GM23338 (cell line): Measurements from ENCODE around the gene MDM2. TPM values are rescaled to one million over a fixed set of nuclear protein-coding genes. Genes with fewer than 3 reads are reported as not detected.

Source experiments
- ATAC-seq: fragments of 200-7000 bp; cut with Tn5 transposase; 3 replicates; pipeline ENCODE4 v1.9.1; 2020
- DNase-seq: peaks from one replicate; pipeline ENCODE4 v3.0.0-alpha.2; 2015; ENCODE audit warnings: low spot score
- H2AFZ ChIP-seq: fragments of 200-600 bp; sonication (generic); 2 replicates; pipeline ENCODE4 v1.8.0; 2016; ENCODE audit warnings: antibody characterized with exemption, mild to moderate bottlenecking, moderate library complexity
- H3F3A ChIP-seq: fragments of 200-600 bp; sonication (generic); replicated peaks from 2 replicates; pipeline ENCODE4 v1.8.0; 2017; ENCODE audit warnings: antibody characterized with exemption, mixed run types, low read depth
- H3K27ac ChIP-seq: fragments of 200-600 bp; sonication (generic); 2 replicates; pipeline ENCODE4 v1.6.1; 2016; ENCODE audit warnings: low read depth
- H3K27me3 ChIP-seq: fragments of 200-600 bp; sonication (generic); 2 replicates; pipeline ENCODE4 v1.8.0; 2016; ENCODE audit warnings: mild to moderate bottlenecking, mixed run types, moderate library complexity; ENCODE audit not compliant: insufficient read depth
- H3K36me3 ChIP-seq: fragments of 200-600 bp; sonication (generic); 2 replicates; pipeline ENCODE4 v1.8.0; 2016; ENCODE audit warnings: mild to moderate bottlenecking; ENCODE audit not compliant: insufficient read depth
- H3K4me1 ChIP-seq: fragments of 200-600 bp; sonication (generic); 2 replicates; pipeline ENCODE4 v1.8.0; 2016; ENCODE audit warnings: mild to moderate bottlenecking, moderate library complexity; ENCODE audit not compliant: insufficient read depth
- H3K4me2 ChIP-seq: fragments of 200-600 bp; sonication (generic); 2 replicates; pipeline ENCODE4 v1.7.1; 2017; ENCODE audit warnings: mixed run types
- H3K4me3 ChIP-seq: fragments of 200-600 bp; sonication (generic); 2 replicates; pipeline ENCODE4 v1.6.1; 2016; ENCODE audit warnings: mixed run types
- H3K79me2 ChIP-seq: fragments of 200-600 bp; sonication (generic); replicated peaks from 2 replicates; pipeline ENCODE4 v1.8.0; 2017; ENCODE audit warnings: mild to moderate bottlenecking; ENCODE audit not compliant: insufficient read depth
- H3K9me2 ChIP-seq: fragments of 200-600 bp; sonication (generic); 2 replicates; pipeline ENCODE4 v1.8.0; 2017; ENCODE audit not compliant: insufficient read depth
- H4K20me1 ChIP-seq: fragments of 200-600 bp; sonication (generic); replicated peaks from 2 replicates; pipeline ENCODE4 v1.8.0; 2017; ENCODE audit warnings: mild to moderate bottlenecking; ENCODE audit not compliant: insufficient read depth
- H3K27ac Mint-ChIP-seq: 2 replicates; pipeline ENCODE4 v1.8.0; 2020; ENCODE audit warnings: inconsistent platforms, mild to moderate bottlenecking, moderate library complexity, mixed read lengths
- H3K27me3 Mint-ChIP-seq: 3 replicates; pipeline ENCODE4 v1.8.0; 2022; ENCODE audit warnings: low read depth, mild to moderate bottlenecking, moderate library complexity, mixed read lengths, inconsistent platforms; ENCODE audit not compliant: insufficient read depth, poor library complexity
- H3K36me3 Mint-ChIP-seq: 3 replicates; pipeline ENCODE4 v1.8.0; 2021; ENCODE audit warnings: low read depth, mild to moderate bottlenecking, inconsistent platforms, moderate library complexity, mixed read lengths
- H3K4me1 Mint-ChIP-seq: 3 replicates; pipeline ENCODE4 v1.8.0; 2020; ENCODE audit warnings: mild to moderate bottlenecking, inconsistent platforms, mixed read lengths
- H3K4me3 Mint-ChIP-seq: 3 replicates; pipeline ENCODE4 v1.8.0; 2021; ENCODE audit warnings: moderate library complexity, mild to moderate bottlenecking, inconsistent platforms, mixed read lengths
- H3K9me3 Mint-ChIP-seq: 3 replicates; pipeline ENCODE4 v1.8.0; 2020; ENCODE audit warnings: moderate library complexity, mild to moderate bottlenecking, inconsistent platforms, mixed read lengths
- CREB1 ChIP-seq: fragments of 250-450 bp; sonication (Bioruptor Pico); IDR thresholded peaks from 2 replicates; pipeline ENCODE4 v1.5.0; 2020; ENCODE audit warnings: low read depth, mild to moderate bottlenecking, moderate library complexity
- EZH2 ChIP-seq: fragments of 200-600 bp; sonication (generic); IDR thresholded peaks from one replicate; pipeline ENCODE4 v1.8.0; 2017; ENCODE audit warnings: antibody characterized with exemption, mild to moderate bottlenecking, low read depth; ENCODE audit not compliant: unreplicated experiment
- EZH2phosphoT487 ChIP-seq: fragments of 200-600 bp; sonication (generic); IDR thresholded peaks from one replicate; pipeline ENCODE4 v1.8.1; 2018; ENCODE audit warnings: antibody characterized with exemption; ENCODE audit not compliant: unreplicated experiment
- JUNB ChIP-seq: IDR thresholded peaks from one replicate; pipeline ENCODE4 v1.6.1; 2016; ENCODE audit warnings: antibody characterized with exemption; ENCODE audit not compliant: unreplicated experiment
- POLR2AphosphoS5 ChIP-seq: IDR thresholded peaks from 2 replicates; pipeline ENCODE4 v1.6.1; 2016; ENCODE audit warnings: antibody characterized with exemption, low read depth
- STAT1 ChIP-seq: IDR thresholded peaks from one replicate; pipeline ENCODE4 v1.6.1; 2016; ENCODE audit warnings: antibody characterized with exemption; ENCODE audit not compliant: unreplicated experiment
- ZNF114 ChIP-seq: fragments of 250-450 bp; sonication (Bioruptor Pico); IDR thresholded peaks from 2 replicates; pipeline ENCODE4 v1.5.0; 2020; ENCODE audit warnings: mild to moderate bottlenecking, moderate library complexity
- ZNF331 ChIP-seq: fragments of 250-450 bp; sonication (Bioruptor Pico); IDR thresholded peaks from 2 replicates; pipeline ENCODE4 v1.5.0; 2020; ENCODE audit warnings: low read depth, mild to moderate bottlenecking, moderate library complexity
- polyA plus RNA-seq: library from polyadenylated mRNA; unstranded; fragments of >200 nt; fragmentation: Nextera tagmentation; extraction: Ambion mirVana; gene quantifications from 2 replicates; pipeline ENCODE4 v1.2.1, GENCODE V29; 2016
- total RNA-seq: library from RNA; depleted of rRNA; stranded (reverse); fragments of >200 nt; shearing (Covaris generic); gene quantifications from 2 replicates; pipeline ENCODE4 v1.2.3, GENCODE V29; 2014
- TF ChIP-seq, protein P1 (sequence below): IDR thresholded peaks from one replicate; pipeline ENCODE4 v1.6.1; 2018; ENCODE audit warnings: antibody characterized with exemption; ENCODE audit not compliant: unreplicated experiment
- TF ChIP-seq, protein P2 (sequence below), 2 experiments: fragments of 200-600 bp in 1 of 2; sonication (generic) in 1 of 2; conservative IDR thresholded peaks; 2 replicates each; pipeline versions ENCODE4 v1.5.1 to v1.6.1; 2016 to 2017; ENCODE audit warnings: antibody characterized with exemption in 2 of 2, low read depth in 2 of 2, mild to moderate bottlenecking in 2 of 2, moderate library complexity in 1 of 2
- TF ChIP-seq, protein P3 (sequence below): IDR thresholded peaks from 2 replicates; pipeline ENCODE4 v1.6.1; 2016; ENCODE audit warnings: antibody characterized with exemption

Gene MDM2
- total and polyA plus RNA-seq, 2 experiments from 2014 or later, result 105 to 136 TPM

DNA sequence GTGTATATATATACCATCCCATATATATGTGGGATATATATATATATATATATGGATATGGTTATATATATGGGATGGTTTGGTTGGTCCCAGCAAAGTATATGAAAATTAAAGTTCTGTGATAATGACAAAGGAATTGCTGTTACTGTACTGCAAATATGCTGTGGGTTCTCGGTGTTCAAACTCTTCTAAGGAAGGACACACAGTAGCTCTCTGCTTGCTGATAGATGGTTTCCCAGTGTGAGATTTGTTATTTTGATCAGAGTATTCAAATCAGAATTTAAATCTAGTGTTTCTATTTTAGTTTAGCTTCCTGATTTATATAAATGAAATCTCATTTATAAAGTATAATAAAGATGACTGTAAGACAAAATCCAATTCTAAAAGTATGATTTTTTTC, 42.3 kb upstream of the MDM2 start:
- Histone ChIP-seq H4K20me1 (no peaks in the 10 kb centered on the region), H3K36me3 (peaks cover 7% of the 10 kb centered on the region; the same call in 1 of the 2 replicates), H3F3A (no peaks in the 10 kb centered on the region), H3K4me1 (no peaks in the 10 kb centered on the region), H3K27ac (no peak overlapping the region), H3K79me2 (no peaks in the 10 kb centered on the region), H3K9me2 (no peaks in the 10 kb centered on the region), H2AFZ (no peak overlapping the region), H3K4me3 (no peak overlapping the region), H3K4me2 (no peak overlapping the region), H3K27me3 (no peaks in the 10 kb centered on the region)
- TF ChIP-seq ZNF114 (CRISPR knock-in tag), result no peak
- no peak for TF ChIP-seq POLR2AphosphoS5
- no peak for TF ChIP-seq STAT1
- TF ChIP-seq JUNB, result no peak
- no peak for TF ChIP-seq EZH2
- no peak for TF ChIP-seq ZNF331 (CRISPR knock-in tag)
- TF ChIP-seq, protein P1, sequence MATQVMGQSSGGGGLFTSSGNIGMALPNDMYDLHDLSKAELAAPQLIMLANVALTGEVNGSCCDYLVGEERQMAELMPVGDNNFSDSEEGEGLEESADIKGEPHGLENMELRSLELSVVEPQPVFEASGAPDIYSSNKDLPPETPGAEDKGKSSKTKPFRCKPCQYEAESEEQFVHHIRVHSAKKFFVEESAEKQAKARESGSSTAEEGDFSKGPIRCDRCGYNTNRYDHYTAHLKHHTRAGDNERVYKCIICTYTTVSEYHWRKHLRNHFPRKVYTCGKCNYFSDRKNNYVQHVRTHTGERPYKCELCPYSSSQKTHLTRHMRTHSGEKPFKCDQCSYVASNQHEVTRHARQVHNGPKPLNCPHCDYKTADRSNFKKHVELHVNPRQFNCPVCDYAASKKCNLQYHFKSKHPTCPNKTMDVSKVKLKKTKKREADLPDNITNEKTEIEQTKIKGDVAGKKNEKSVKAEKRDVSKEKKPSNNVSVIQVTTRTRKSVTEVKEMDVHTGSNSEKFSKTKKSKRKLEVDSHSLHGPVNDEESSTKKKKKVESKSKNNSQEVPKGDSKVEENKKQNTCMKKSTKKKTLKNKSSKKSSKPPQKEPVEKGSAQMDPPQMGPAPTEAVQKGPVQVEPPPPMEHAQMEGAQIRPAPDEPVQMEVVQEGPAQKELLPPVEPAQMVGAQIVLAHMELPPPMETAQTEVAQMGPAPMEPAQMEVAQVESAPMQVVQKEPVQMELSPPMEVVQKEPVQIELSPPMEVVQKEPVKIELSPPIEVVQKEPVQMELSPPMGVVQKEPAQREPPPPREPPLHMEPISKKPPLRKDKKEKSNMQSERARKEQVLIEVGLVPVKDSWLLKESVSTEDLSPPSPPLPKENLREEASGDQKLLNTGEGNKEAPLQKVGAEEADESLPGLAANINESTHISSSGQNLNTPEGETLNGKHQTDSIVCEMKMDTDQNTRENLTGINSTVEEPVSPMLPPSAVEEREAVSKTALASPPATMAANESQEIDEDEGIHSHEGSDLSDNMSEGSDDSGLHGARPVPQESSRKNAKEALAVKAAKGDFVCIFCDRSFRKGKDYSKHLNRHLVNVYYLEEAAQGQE, result no peak
- TF ChIP-seq, protein P2, sequence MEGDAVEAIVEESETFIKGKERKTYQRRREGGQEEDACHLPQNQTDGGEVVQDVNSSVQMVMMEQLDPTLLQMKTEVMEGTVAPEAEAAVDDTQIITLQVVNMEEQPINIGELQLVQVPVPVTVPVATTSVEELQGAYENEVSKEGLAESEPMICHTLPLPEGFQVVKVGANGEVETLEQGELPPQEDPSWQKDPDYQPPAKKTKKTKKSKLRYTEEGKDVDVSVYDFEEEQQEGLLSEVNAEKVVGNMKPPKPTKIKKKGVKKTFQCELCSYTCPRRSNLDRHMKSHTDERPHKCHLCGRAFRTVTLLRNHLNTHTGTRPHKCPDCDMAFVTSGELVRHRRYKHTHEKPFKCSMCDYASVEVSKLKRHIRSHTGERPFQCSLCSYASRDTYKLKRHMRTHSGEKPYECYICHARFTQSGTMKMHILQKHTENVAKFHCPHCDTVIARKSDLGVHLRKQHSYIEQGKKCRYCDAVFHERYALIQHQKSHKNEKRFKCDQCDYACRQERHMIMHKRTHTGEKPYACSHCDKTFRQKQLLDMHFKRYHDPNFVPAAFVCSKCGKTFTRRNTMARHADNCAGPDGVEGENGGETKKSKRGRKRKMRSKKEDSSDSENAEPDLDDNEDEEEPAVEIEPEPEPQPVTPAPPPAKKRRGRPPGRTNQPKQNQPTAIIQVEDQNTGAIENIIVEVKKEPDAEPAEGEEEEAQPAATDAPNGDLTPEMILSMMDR (conservative IDR thresholded peaks at IDR 0.05; ENCODE audit: low read depth in 2 of 2), result no peak
- no peak for TF ChIP-seq CREB1 (CRISPR knock-in tag)
- TF ChIP-seq EZH2phosphoT487, result no peak
- TF ChIP-seq, protein P3, sequence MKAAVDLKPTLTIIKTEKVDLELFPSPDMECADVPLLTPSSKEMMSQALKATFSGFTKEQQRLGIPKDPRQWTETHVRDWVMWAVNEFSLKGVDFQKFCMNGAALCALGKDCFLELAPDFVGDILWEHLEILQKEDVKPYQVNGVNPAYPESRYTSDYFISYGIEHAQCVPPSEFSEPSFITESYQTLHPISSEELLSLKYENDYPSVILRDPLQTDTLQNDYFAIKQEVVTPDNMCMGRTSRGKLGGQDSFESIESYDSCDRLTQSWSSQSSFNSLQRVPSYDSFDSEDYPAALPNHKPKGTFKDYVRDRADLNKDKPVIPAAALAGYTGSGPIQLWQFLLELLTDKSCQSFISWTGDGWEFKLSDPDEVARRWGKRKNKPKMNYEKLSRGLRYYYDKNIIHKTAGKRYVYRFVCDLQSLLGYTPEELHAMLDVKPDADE, result no peak
- Mint-ChIP-seq H3K9me3 (no peaks in the 10 kb centered on the region), H3K36me3 (peaks cover 24% of the 10 kb centered on the region), H3K4me3 (no peak overlapping the region), H3K27ac (no peak overlapping the region), H3K4me1 (0 out of 3 replicates have a peak, but pooled peaks cover 5% of the 10 kb centered on the region), H3K27me3 (peaks cover 3% of the 10 kb centered on the region)
- DNase-seq (no peak), ATAC-seq (no peak)
